Esophagus muscularis mucosa (tissue), 3 donors: Measurements from ENCODE around the gene KIAA2012.

Experiments used
- CTCF ChIP-seq, 3 experiments: fragments of 200-600 bp in 2 of 3; fragments of 450-650 bp in 1 of 3; sonication (generic) in 2 of 3; IDR thresholded peaks; one replicate each; pipeline ENCODE4 v1.5.1; 2017 to 2019; ENCODE audit warnings: antibody characterized with exemption in 3 of 3, mild to moderate bottlenecking in 2 of 3, moderate library complexity in 1 of 3
- POLR2A ChIP-seq: fragments of 450-650 bp; IDR thresholded peaks from one replicate; pipeline ENCODE4 v1.6.1; 2017; ENCODE audit warnings: antibody characterized with exemption, moderate library complexity, mild to moderate bottlenecking, low read depth
- POLR2AphosphoS5 ChIP-seq, 2 donors: sonication (generic); formaldehyde crosslinking; IDR thresholded peaks; one replicate each; pipeline ENCODE4 v1.6.1; 2017; ENCODE audit warnings: antibody characterized with exemption in 2 of 2

DNA sequence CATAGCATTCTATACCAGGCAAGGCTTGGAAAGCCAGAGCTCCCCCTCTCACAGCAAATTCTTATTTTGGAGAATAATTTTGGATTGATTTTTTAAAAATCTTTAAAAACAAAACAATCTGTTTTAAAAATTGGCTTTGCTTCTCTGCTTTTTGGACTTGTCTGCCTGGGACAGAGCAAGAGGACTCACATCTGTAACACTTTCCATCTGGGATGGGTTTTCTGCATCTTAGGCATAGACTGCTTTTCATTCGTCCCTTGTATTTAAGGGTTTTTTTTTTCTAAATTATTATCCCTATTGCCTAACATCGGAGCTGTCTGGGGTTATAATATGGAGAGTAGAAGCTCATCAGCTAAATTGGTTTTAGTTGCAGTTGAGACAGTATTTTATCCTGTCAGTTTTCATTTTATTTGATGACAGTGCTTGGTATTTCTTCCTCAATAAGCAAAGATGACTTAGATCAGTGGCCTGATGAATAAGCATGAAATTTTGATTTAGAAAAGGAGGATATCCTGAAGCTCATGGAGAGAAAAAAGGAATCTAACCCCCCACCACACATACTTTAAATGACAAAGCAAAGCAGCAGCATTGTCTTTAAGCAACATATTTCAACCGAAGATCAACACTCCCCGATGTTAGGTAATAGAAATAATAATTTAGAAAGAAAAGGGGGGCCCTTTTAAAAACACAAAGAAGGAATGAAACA is 41.7 kb upstream of the KIAA2012 start:
- TF ChIP-seq POLR2AphosphoS5 (IDR thresholded peaks at IDR 0.05): no peak
- TF ChIP-seq CTCF (IDR thresholded peaks at IDR 0.05): no peak
- TF ChIP-seq POLR2A: no peak
